Stimulated activated CD8-positive, alpha-beta memory T cell treated with anti-CD3 and anti-CD28 coated beads, Interleukin-12 subunit alpha, Interleukin-12 subunit beta, amount 100 ng/mL, for 4 hours (primary cell): ENCODE results near the gene MYH9.

ENCODE experiments used
- DNase-seq: peaks from one replicate; pipeline ENCODE4 v3.0.0-alpha.2; 2020; ENCODE audit warnings: low read depth

The MYH9 gene

DNA sequence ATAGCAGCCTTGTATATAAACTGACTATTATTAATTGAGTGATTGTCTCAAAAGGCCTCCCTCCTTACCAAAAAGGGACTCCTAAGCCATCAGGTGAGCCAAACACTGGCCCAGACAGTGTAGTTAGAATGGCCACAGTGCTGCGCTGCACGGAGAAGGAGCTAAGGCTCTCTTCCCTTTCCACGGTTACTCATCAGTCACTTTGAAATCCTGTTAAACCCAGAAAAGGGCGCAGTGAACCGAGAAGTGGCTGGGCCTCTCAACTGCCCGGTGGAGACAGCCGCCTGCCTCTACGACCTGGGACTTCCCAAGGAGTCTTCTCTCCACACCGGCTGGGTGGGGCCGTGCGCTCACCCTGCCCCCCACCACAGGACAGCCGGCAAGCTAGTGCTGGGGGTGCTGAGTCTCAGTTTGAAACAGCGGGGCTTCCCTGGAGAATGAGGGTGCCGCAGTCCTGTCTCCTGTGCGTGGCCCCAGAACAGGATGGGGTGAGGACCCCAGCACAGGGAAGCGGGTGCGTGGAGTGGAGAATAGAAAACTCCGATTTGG lies 1.3 kb downstream of the MYH9 start:
- no peak for DNase-seq

- DNase-seq, result peak; percentile 55
These were observed 2.0 kb downstream of the MYH9 start for GRCh38 chr22:36385491-36386350.

GRCh38 chr22:36384766-36385481 lies 2.8 kb downstream of the MYH9 start:
- no peak for DNase-seq

DNA sequence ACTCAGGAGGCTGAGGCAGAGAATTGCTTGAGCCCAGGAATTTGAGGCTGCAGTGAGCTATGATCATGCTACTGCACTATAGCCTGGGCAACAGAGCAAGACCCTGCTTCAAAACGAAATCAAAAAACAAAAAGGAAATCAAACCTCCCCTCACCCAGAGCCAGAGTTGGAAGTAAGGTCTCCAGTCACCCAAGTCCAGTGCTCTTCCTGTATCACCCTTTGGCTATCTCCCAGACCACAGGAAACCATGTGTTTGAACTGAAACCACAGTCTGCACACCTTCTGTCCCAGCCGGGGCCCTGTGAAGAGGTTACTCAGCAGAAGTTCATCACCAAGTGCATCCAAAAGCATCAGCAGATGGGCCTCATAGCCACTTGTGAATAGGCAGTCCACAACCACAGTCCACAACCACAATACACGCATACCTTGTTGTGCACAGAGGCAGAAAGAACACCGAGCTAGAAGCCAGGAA lies 4.6 kb downstream of the MYH9 start:
- DNase-seq, result no peak

DNA sequence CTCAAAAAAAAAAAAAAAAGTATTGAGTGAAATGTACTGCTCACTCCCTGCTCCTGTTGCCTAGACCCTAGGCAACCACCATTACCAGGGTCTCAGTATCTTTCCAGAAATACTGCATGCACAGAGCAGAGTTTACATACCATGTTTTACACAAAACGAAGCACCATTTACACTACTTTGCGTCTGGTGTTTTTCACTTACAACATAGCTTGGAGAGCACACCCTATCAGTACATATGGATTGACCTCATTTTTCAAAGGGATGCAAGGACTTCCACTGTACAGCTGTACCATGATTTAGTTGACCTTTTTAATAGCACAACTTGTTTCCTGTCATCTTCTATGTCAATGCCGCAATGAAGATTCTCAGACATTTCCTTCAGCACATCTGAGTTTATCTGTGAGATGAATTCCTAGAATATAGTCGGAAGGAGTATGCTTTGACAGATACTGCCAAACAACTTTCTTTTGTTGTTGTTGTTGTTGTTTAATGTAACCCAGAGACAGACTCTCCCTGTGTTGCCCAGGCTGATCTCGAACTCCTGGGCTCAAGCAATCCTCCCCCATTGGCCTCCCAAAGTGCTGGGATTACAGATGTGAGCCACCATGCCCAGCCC lies 6.1 kb downstream of the MYH9 start:
- no peak for DNase-seq

- DNase-seq, result no peak
These were observed 8.0 kb downstream of the MYH9 start for GRCh38 chr22:36379593-36380361.

DNA sequence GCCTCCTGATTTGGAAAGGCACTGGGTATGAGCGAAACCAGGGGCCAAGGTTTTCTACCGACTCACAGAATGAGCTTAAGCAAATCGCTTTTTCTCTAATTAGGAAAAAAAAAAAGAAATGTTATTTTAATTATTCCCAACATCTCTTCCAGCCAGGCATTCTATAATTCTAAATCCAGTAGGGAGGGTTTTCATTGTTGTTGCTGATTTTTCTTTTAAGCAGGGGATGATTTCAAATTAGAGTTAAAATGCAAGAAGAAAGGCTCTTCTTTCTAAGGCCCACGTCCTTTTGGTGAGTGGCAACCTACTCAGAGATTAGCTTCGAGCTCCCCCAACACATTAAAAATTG lies 8.9 kb downstream of the MYH9 start:
- no peak for DNase-seq

GRCh38 chr22:36378080-36378868 lies 9.5 kb downstream of the MYH9 start:
- no peak for DNase-seq

DNA sequence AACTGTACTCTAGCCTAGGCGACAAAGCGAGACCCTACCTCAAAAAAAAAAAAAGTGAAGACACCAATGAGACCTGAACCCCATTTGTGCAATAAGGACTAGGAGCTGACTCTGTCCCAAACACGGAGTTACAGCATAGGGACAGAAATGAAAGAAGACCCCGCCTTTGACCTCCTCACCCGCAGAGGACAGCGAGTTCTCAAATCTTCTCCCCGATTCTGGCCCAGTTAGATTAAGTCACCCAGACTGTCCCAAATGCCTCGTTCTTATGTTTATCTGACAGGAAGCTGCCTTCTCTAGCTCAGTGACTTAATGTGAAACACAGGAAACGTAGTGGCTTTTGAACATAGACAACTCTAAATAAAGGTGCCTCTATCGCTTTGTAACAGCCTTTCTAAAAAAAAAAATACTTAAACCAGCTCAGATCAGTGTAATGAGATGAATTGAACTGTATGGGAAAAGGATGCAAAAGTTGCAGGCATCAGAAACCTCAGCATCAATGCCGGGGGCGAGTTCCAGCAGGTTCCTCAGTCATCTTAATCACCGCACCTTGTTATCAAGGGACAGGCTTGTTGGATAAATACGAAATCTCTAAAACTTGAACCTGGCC lies 10.6 kb downstream of the MYH9 start:
- DNase-seq, result no peak

- DNase-seq, result no peak
These were observed 11.5 kb downstream of the MYH9 start for GRCh38 chr22:36376265-36376664.

GRCh38 chr22:36375071-36375980 lies 12.4 kb downstream of the MYH9 start:
- no peak for DNase-seq

DNA sequence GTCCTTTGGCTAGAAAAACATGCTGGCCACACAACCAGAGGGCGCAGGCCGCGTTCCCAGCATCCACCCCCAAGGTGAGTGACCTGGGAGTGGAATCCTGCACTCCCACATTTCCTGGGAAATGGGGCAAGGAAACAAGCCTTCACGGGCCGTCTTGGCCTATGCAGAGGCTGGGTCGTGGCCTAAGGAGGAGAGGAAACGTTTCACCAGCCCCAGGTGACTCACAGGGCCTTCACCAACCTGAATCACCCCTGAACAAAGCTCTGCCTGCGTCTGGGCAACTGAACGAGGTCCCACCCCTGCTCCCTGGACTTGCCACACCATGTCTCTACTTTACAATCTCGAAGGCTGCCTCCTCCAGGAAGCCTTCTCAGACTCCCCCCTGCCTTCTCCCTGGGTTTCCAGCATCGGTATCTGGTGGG lies 13.2 kb downstream of the MYH9 start:
- DNase-seq, result peak; percentile 46

DNA sequence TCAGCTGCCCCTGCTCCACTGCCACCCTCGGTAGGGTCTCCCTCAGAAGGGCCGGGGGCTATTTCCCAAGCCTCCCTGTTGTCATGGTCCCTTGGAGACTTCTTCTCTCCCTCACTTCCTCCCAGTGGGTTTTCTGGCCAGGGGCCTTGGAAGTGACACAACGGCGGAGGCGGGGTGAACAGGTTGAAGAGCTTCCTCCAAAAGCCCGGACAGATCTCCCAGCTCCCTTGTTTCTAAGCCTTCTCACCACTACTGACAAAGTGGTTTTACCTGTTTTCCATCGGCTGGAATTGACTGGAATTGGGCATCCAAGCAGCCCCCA lies 14.5 kb downstream of the MYH9 start:
- no peak for DNase-seq

DNA sequence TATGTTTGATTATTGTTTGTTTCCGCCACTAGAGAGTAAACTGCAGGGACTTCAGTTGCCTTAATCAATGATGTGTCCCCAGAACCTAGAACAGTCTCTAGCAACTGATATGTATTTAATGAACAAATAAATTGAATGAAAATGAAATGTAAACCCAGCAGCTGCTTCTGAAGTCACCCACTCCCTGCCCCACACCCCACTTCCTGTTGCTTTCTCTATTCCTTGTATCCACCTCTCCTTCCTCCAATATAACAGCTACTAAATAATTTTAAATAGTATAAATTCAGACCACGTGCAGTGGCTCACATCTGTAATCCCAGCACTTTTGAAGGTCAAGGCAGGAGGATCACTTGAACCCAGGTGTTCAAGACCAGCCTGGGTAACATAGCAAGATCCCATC lies 15.8 kb downstream of the MYH9 start:
- DNase-seq, result no peak

GRCh38 chr22:36369922-36370791 lies 17.6 kb downstream of the MYH9 start:
- DNase-seq, result no peak

GRCh38 chr22:36369004-36369921 lies 18.5 kb downstream of the MYH9 start:
- peak; percentile 61 for DNase-seq

DNA sequence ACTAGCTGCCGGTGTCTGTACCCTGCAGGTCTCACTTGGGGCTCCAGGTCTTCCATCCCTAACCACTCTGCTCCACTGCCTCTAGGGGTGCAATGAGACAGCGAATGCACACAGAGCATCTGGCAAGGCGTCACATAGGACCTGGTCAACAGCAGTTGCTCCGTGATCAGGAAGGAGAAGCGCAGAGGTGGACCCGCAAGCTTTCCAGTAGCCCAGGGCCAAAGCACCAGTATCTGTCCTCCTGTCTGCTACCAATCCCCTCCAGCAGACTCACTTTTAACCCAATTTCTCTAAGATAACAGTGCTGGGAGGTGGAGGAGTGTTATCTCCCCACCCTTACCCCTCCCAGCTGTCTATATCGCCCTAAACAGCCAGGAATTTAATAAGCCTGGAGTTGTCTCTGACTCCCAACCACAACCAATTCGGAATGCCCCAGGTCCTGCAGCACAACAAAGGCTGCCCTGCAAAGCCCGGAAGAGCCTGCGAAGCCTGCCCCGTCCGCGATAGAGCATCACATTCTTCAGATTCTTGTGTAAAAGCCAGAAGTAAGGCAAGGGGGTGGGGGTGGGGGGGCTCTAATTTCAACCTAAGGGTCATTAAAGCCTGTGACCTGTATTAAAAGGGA lies 19.3 kb downstream of the MYH9 start:
- no peak for DNase-seq
